ENCODE measurements around the gene BICD1.

Gene BICD1

DNA sequence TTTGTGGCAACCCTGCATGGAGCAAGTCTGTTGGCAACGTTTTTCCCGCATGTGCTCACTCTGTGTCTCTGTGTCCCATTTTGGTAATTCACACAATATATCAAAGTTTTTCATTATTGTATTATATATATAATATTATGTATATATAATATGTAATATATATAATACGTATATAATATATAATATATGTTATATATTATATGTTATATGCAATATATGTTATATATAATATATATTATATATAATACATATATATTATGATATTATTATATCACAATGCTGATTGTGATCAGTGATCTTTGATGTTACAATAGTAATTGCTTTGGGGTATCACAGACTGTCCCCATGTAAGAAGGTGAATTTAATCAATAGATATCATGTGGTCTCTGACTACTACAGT is 84.8 kb downstream of the BICD1 start:
- H3K27me3 ChIP-seq = no peaks in the 10 kb centered on the region
- H3K9me3 ChIP-seq = no peaks in the 10 kb centered on the region
- no peak overlapping the region for H3K4me3 ChIP-seq
- no peaks in the 10 kb centered on the region for H3K36me3 ChIP-seq
- TF ChIP-seq, protein P1, sequence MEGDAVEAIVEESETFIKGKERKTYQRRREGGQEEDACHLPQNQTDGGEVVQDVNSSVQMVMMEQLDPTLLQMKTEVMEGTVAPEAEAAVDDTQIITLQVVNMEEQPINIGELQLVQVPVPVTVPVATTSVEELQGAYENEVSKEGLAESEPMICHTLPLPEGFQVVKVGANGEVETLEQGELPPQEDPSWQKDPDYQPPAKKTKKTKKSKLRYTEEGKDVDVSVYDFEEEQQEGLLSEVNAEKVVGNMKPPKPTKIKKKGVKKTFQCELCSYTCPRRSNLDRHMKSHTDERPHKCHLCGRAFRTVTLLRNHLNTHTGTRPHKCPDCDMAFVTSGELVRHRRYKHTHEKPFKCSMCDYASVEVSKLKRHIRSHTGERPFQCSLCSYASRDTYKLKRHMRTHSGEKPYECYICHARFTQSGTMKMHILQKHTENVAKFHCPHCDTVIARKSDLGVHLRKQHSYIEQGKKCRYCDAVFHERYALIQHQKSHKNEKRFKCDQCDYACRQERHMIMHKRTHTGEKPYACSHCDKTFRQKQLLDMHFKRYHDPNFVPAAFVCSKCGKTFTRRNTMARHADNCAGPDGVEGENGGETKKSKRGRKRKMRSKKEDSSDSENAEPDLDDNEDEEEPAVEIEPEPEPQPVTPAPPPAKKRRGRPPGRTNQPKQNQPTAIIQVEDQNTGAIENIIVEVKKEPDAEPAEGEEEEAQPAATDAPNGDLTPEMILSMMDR (IDR thresholded peaks at IDR 0.05) = no peak
- DNase-seq = no peak
- H3K4me1 ChIP-seq = no peaks in the 10 kb centered on the region
- no peak overlapping the region for H3K27ac ChIP-seq
- intact Hi-C loops (cut with DNase I; ENCODE audit: low total_unique reads) = no loop called here

DNA sequence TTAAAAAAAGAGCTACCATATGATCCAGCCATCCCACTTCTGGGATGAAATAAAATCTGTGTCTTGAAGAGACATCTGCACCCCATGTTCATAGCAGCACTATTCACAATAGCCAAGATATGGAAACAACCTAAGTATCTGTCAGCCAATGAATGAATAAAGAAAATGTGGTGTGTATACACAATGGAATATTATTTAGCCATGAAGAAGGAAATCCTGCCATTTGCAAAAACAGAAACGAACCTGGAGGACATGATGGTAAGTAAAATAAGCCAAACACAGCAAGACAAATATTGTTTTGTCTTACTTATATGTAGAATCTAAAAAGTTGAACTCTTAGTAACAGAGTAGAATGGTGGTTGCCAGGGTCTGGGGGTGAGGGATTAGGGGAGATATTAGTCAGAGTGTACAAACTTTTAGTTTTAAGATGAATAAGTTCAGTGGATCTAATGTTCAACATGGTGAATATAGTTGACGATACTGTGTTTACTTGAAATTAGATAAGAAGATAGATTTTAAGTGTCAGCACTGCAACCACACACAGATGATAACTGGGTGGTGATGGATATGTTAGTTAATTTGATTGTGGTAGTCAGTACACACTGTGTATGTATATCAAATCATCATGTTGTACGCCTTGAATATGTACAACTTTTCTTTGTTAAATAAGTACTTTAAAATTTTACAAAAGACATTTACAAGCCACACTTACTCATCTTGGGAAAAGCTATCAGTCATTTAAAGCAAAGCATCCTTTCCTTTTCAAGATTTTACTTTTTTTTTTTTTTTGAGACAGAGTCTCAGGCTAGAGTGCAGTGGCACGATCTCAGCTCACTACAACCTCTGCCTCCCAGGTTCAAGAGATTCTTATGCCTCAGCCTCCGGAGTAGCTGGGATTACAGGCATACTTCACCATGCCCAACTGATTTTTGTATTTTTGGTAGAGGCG is 89.9 kb downstream of the BICD1 start:
- no peak for DNase-seq
- TF ChIP-seq, protein P1 (IDR thresholded peaks at IDR 0.05) = no peak
- Histone ChIP-seq H3K9me3 (no peaks in the 10 kb centered on the region), H3K4me3 (no peak overlapping the region), H3K27me3 (no peaks in the 10 kb centered on the region), H3K4me1 (no peaks in the 10 kb centered on the region), H3K36me3 (no peaks in the 10 kb centered on the region), H3K27ac (no peak overlapping the region)
- intact Hi-C loops (cut with DNase I; ENCODE audit: low total_unique reads) = no loop called here

DNA sequence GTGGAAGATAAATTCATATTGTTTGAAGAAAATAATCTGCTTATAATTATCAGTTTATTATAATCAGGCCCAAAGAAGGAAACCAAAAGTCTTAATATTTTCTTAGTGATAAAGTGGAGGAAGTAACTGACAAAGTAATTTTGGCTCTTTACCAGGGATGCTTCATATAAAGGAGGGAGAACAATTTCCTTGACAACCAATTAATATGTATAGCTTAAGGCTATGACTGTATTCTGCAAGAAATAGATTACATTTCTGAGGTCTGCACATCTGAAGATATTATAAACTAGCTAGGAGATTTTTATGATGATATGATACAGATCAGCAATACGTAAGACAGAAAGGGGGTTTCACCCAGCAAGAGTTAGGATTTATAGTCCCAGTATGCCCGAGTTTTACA is 90.8 kb downstream of the BICD1 start:
- Histone ChIP-seq H3K27me3 (no peaks in the 10 kb centered on the region), H3K9me3 (no peaks in the 10 kb centered on the region), H3K4me1 (no peaks in the 10 kb centered on the region), H3K4me3 (no peak overlapping the region), H3K36me3 (no peaks in the 10 kb centered on the region), H3K27ac (no peak overlapping the region)
- TF ChIP-seq, protein P1 (IDR thresholded peaks at IDR 0.05) = no peak
- intact Hi-C loops (cut with DNase I; ENCODE audit: low total_unique reads) = no loop called here
- DNase-seq = no peak

DNA sequence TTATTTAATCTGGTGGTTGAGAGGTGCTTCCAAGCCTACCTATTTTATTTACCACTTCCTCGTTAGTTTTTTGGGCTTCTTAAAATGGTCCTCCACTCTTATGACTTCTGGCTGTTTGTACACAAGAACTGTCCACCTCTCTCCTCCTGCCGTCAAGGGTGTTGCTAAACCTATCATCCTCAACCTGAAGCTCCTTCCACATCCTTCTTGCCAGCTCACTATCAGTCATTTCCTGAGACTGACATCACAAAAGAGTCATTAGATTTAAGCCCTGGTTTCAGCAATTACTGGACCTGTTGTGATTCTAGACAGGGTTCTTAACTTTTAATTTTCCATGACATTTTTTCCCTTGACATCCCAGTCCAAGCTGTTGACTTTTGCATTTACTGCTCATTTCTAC is 91.9 kb downstream of the BICD1 start:
- Histone ChIP-seq H3K27me3 (no peaks in the 10 kb centered on the region), H3K27ac (no peak overlapping the region), H3K9me3 (no peaks in the 10 kb centered on the region), H3K4me1 (no peaks in the 10 kb centered on the region), H3K4me3 (no peak overlapping the region), H3K36me3 (no peaks in the 10 kb centered on the region)
- no peak for DNase-seq
- intact Hi-C loops (cut with DNase I; ENCODE audit: low total_unique reads) = no loop called here
- TF ChIP-seq, protein P1 (IDR thresholded peaks at IDR 0.05) = no peak

DNA sequence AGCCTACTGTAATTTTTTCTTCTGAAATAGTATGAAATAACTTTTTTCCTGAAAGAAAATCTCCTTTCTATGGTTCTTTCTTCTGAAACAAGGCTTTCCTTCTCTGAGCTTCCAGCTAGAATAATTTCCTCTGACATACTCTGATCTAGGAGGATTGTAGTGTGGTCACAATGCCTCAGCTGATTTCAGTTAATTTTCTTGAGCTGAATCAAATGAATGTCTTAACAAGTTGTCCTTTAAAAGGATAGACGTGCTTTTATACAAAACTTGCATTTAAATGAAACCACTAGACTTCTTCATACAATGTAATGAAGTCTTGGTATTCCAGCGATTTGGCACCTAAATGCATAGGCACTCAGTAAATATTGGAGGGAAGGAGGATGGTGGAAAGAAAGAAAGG is 94.4 kb downstream of the BICD1 start:
- Histone ChIP-seq H3K4me1 (no peaks in the 10 kb centered on the region), H3K36me3 (no peaks in the 10 kb centered on the region), H3K27ac (no peak overlapping the region), H3K4me3 (no peak overlapping the region), H3K27me3 (no peaks in the 10 kb centered on the region), H3K9me3 (no peaks in the 10 kb centered on the region)
- no peak for DNase-seq
- intact Hi-C loops (cut with DNase I; ENCODE audit: low total_unique reads) = no loop called here
- TF ChIP-seq, protein P1 (IDR thresholded peaks at IDR 0.05) = no peak

All from tibial artery (tissue), 4 donors.